Peyer's patch (tissue), 4 donors: Measurements from ENCODE around the gene CTDSPL. TPM values are rescaled to one million over a fixed set of nuclear protein-coding genes. Genes with fewer than 3 reads are reported as not detected.

Experiments used
- DNase-seq, 3 donors: peaks; one replicate each; pipeline ENCODE4 v3.0.0-alpha.2; 2017 to 2019
- H3K27ac ChIP-seq, 4 donors: fragments of 200-600 bp; sonication (generic); one replicate each; pipeline ENCODE4 v1.5.1; 2016 to 2019
- H3K27me3 ChIP-seq, 2 donors: fragments of 200-600 bp; sonication (generic); one replicate each; pipeline ENCODE4 v1.5.1; 2019
- H3K36me3 ChIP-seq, 3 donors: fragments of 200-600 bp; sonication (generic); one replicate each; pipeline ENCODE4 v1.5.1; 2016 to 2019
- H3K4me1 ChIP-seq, 4 donors: fragments of 200-600 bp; sonication (generic); one replicate each; pipeline ENCODE4 v1.5.1; 2016 to 2019
- H3K4me3 ChIP-seq, 4 donors: fragments of 200-600 bp; sonication (generic); 1 replicate in 3 of 4; 2 replicates in 1 of 4; pipeline ENCODE4 v1.5.1; 2016 to 2019; ENCODE audit warnings: mild to moderate bottlenecking in 1 of 4
- H3K9me3 ChIP-seq, 4 donors: fragments of 200-600 bp; sonication (generic); one replicate each; pipeline ENCODE4 v1.5.1; 2016 to 2019; ENCODE audit warnings: mild to moderate bottlenecking in 1 of 4
- CTCF ChIP-seq, 6 experiments: fragments of 450-650 bp in 4 of 6; fragments of 200-600 bp in 2 of 6; sonication (generic) in 1 of 6; IDR thresholded peaks; one replicate each; pipeline ENCODE4 v1.5.1; 2017 to 2019; ENCODE audit warnings: antibody characterized with exemption in 6 of 6, mild to moderate bottlenecking in 3 of 6, moderate library complexity in 1 of 6
- POLR2A ChIP-seq, 2 donors: fragments of 450-650 bp; IDR thresholded peaks; one replicate each; pipeline ENCODE4 v1.5.1; 2017; ENCODE audit warnings: antibody characterized with exemption in 2 of 2, mild to moderate bottlenecking in 2 of 2, moderate library complexity in 2 of 2
- total RNA-seq, 4 donors: library from RNA; depleted of rRNA; stranded (reverse); fragments of >200 nt; gene quantifications; one replicate each; pipeline ENCODE4 v1.1.0, GENCODE V29; 2016

CTDSPL gene
- total RNA-seq, 4 donors from 2014 or later: 36.3 to 42.3 (median 38.4) TPM

- no peaks in the 10 kb centered on the region for H3K9me3 ChIP-seq
- H3K4me3 ChIP-seq: peak overlapping the region; percentile 42 to 58 (median 57)
- H3K27me3 ChIP-seq: no peaks in the 10 kb centered on the region
- H3K36me3 ChIP-seq: peaks cover 0 to 24% (median 0%) of the 10 kb centered on the region in 3 donors
- DNase-seq: peak; percentile 77 to 88 (median 85)
- H3K4me1 ChIP-seq: peaks cover 9 to 54% (median 13%) of the 10 kb centered on the region in 4 donors
- peak overlapping the region; percentile 82 to 97 (median 88) for H3K27ac ChIP-seq
- no peak for TF ChIP-seq CTCF (IDR thresholded peaks at IDR 0.05)
- TF ChIP-seq POLR2A (IDR thresholded peaks at IDR 0.05): peak; percentile 81 to 87
These were observed 132.3 kb downstream of the CTDSPL start for GRCh38 chr3:37993820-37994638.

DNA sequence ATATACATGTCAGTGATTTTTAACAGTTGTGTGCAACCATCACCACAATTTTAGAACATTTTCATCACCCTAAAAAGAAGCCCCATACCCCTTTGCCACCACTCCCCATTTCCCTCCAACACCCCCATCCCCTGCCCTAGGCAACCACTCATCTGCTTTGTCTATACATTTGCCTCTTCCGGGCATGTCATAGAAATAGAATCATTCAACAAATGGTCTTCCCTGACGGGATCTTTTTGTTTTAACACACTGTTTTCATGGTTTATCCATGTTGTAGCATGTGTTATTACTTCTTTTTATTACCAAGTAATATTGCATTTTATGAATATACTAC, 132.9 kb downstream of the CTDSPL start:
- Histone ChIP-seq H3K4me1 (peaks cover 9 to 56% (median 13%) of the 10 kb centered on the region in 4 donors), H3K9me3 (no peaks in the 10 kb centered on the region), H3K27ac (peak overlapping the region; percentile 82 to 97 (median 88)), H3K27me3 (no peaks in the 10 kb centered on the region), H3K4me3 (peak overlapping the region; percentile 42 to 58 (median 57)), H3K36me3 (peaks cover 0 to 29% (median 0%) of the 10 kb centered on the region in 3 donors)
- TF ChIP-seq POLR2A (IDR thresholded peaks at IDR 0.05) (no peak), CTCF (IDR thresholded peaks at IDR 0.05) (no peak)
- no peak for DNase-seq

DNA sequence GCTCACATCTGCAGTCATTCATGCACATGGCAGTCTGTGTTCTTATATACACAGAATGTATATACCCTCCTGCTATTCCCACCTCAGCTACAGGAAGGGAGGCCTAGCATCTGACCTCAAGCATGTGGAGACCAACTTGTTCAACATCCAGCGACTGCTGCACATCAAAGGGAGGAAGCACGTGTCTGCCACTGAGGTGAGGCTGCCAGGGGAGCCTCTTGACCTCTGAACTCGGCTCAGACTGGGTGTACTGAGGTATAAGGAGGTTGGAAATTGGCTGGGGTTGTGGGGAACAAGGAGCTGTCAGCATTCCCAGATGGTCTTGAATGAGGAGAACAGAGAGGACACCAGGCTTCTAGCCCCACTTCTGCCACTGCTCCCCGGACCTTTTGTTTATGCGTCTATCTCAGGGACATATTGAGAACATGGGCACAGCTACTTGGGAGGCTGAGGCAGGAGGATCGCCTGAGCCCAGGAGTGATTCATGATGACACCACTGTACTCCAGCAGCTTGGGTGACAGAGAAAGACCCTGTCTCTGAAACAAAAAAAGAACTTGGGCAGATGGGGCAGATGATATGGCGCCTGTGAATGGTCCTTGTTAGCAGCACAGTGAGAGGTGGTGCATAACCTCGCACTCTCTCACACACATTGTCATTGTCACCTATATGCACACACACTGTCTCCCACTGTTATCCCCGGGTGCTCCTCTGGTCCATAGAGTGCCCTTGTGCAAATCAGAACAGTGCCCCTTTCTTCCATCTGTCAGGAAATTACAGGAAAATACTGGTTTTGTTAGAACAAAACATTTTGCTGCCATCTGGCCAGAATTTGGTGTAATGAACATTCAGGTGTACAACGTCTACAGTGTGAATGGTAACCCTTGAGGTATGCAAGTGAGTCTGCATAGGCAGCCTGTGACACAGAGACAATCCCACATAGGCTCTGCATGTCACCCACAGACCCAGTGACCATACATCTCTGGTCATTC, 134.3 kb downstream of the CTDSPL start:
- H3K4me1 ChIP-seq: peaks cover 9 to 58% (median 13%) of the 10 kb centered on the region in 4 donors
- H3K27me3 ChIP-seq: no peaks in the 10 kb centered on the region
- DNase-seq: peak in 2 of 3 donors; percentile 47 to 48
- H3K9me3 ChIP-seq: no peaks in the 10 kb centered on the region
- H3K36me3 ChIP-seq: peaks cover 0 to 36% (median 0%) of the 10 kb centered on the region in 3 donors
- H3K4me3 ChIP-seq: no peak overlapping the region
- TF ChIP-seq POLR2A (IDR thresholded peaks at IDR 0.05): no peak
- no peak for TF ChIP-seq CTCF (IDR thresholded peaks at IDR 0.05)
- peak overlapping the region in 2 of 4 donors; percentile 19 to 35 for H3K27ac ChIP-seq

GRCh38 chr3:37996785-37997301, 135.2 kb downstream of the CTDSPL start:
- DNase-seq: peak; percentile 80 to 93 (median 86)
- peak overlapping the region in 2 of 4 donors; percentile 19 to 28 for H3K27ac ChIP-seq
- H3K4me3 ChIP-seq: no peak overlapping the region
- TF ChIP-seq CTCF (IDR thresholded peaks at IDR 0.05) (peak; percentile 81 to 99 (median 96)), POLR2A (IDR thresholded peaks at IDR 0.05) (peak in 1 of 2 donors; percentile 31)
- H3K27me3 ChIP-seq: no peaks in the 10 kb centered on the region
- no peaks in the 10 kb centered on the region for H3K9me3 ChIP-seq
- peaks cover 9 to 58% (median 13%) of the 10 kb centered on the region in 4 donors for H3K4me1 ChIP-seq
- H3K36me3 ChIP-seq: peaks cover 0 to 45% (median 0%) of the 10 kb centered on the region in 3 donors

- H3K27me3 ChIP-seq: no peaks in the 10 kb centered on the region
- DNase-seq: peak in 2 of 3 donors; percentile 46 to 49
- H3K4me1 ChIP-seq: peaks cover 9 to 58% (median 13%) of the 10 kb centered on the region in 4 donors
- TF ChIP-seq CTCF (IDR thresholded peaks at IDR 0.05) (no peak), POLR2A (IDR thresholded peaks at IDR 0.05) (no peak)
- H3K27ac ChIP-seq: peak overlapping the region in 3 of 4 donors; percentile 19 to 82 (median 28)
- peaks cover 0 to 50% (median 0%) of the 10 kb centered on the region in 3 donors for H3K36me3 ChIP-seq
- no peaks in the 10 kb centered on the region for H3K9me3 ChIP-seq
- no peak overlapping the region for H3K4me3 ChIP-seq
These were observed 135.7 kb downstream of the CTDSPL start for GRCh38 chr3:37997342-37997741.
